ENCODE results near the gene YWHAQ. TPM values are rescaled to one million over a fixed set of nuclear protein-coding genes. Genes with fewer than 3 reads are reported as not detected.

Gene YWHAQ
- total and polyA plus RNA-seq, 2 of the 4 experiments (the other 2 are of a cell fraction): 196 to 255 TPM

DNA sequence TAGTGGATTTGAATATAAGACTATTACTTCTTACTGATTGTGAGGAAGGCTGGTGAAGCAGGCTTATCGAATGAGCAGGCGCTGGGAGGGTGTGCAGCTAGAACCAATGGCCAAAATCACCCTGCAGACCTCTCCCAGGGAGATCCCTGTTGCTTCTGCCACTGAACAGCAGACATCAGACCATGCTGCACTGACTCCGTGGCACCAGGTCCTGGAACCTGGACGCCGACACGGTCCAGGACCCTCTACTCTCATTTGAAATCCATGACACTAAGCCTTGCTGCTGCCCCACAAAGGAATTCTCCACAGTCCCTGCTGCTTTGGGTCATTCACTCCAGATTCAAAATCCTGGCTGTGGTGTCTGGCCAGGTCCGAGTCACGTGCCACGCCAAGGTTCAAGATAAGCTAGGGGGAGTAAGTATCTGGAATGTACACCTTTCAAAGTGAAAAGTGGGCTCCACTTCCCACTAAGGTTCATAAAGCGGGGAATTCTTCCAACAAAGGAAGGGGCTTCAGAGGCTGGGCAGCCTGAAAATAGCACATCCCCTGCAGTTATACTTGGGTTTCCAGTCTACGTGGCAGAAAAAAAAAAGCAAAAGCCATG lies 9.0 kb upstream of the YWHAQ start:
- no peak overlapping the region for H3K4me3 ChIP-seq (ENCODE audit: insufficient read depth, low read depth, low read length)
- H2AK9ac ChIP-seq (replicated peaks; ENCODE audit: low read depth, low read length, poor library complexity): peak overlapping the region; percentile 11
- H3K23ac ChIP-seq (ENCODE audit: low read depth, low read length): peak overlapping the region; percentile 16; the same call in 1 of the 2 replicates
- peak overlapping the region; percentile 92 for H2AK5ac ChIP-seq (ENCODE audit: low read depth, low read length)
- no peaks in the 10 kb centered on the region for H3K36me3 ChIP-seq (ENCODE audit: control insufficient read depth, insufficient read depth, low read length)
- H3K9me1 ChIP-seq (ENCODE audit: insufficient read depth, low read length): peaks cover 33% of the 10 kb centered on the region
- H2BK15ac ChIP-seq (ENCODE audit: low read depth, low read length): peak overlapping the region; percentile 29; the same call in 2 of the 3 replicates
- peak overlapping the region; percentile 27 for H3K14ac ChIP-seq (replicated peaks; ENCODE audit: low read depth, low read length)
- BruUV-seq (replicated peaks): no TSS peak
- in situ Hi-C loops (cut with MboI; ENCODE audit: low sequenced_read_pairs): no loop called here
- H2BK120ac ChIP-seq (ENCODE audit: low read depth, low read length): peak overlapping the region; percentile 77
- peak overlapping the region in 1 of 2 experiments; percentile 37; a peak in 1 of 4 replicates for H4K8ac ChIP-seq (ENCODE audit: low read depth in 2 of 2, low read length in 2 of 2)
- H3K4me1 ChIP-seq (ENCODE audit: control insufficient read depth, insufficient read depth, low read length): peaks cover 24% of the 10 kb centered on the region
- peak overlapping the region; percentile 52 for H2AFZ ChIP-seq (replicated peaks; ENCODE audit: low read length, poor library complexity)
- DNase-seq (no peak), ATAC-seq (ENCODE audit: low read depth) (no peak)
- intact Hi-C loops (cut with micrococcal nuclease): loop anchor here (1.0 to 10.0 kb wide), 3 partner anchors 15 to 495 kb away; no protein-coding TSS in a partner anchor
- no peak overlapping the region for H3K56ac ChIP-seq (ENCODE audit: extremely low read depth, insufficient read depth, low read length)
- peak overlapping the region; percentile 78 for H3K4ac ChIP-seq (ENCODE audit: low read depth, low read length)
- H4K91ac ChIP-seq (ENCODE audit: insufficient read depth, low read depth, low read length): peak overlapping the region; percentile 54
- no peak overlapping the region for H3K9ac ChIP-seq (ENCODE audit: low read depth, low read length)
- H3K27ac ChIP-seq (ENCODE audit: insufficient read depth, low read length): peak overlapping the region; percentile 67
- no peak overlapping the region; the same call in 1 of the 2 replicates for H3K4me2 ChIP-seq (ENCODE audit: low read depth, low read length)
- dilution Hi-C loops (cut with HindIII; ENCODE audit: low sequenced_read_pairs, unreplicated experiment): no loop called here
- no peaks in the 10 kb centered on the region for H3K9me3 ChIP-seq (ENCODE audit: control insufficient read depth, insufficient read depth, low read length)
- POLR2A ChIA-PET (ENCODE audit: unreplicated experiment): no interaction called here
- CTCF ChIA-PET: interaction anchor here (0.6 to 1.2 kb wide), 2 partner anchors 10 to 31 kb away, joined by 3 read pairs; no protein-coding TSS in a partner anchor
- H3K27me3 ChIP-seq (ENCODE audit: control insufficient read depth, insufficient read depth, low read length): no peaks in the 10 kb centered on the region
- peak overlapping the region; percentile 76; the same call in 1 of the 2 replicates for H2BK20ac ChIP-seq (ENCODE audit: low read depth, low read length)
- peak overlapping the region; percentile 27 for H2BK5ac ChIP-seq (ENCODE audit: low read depth, low read length, poor library complexity, severe bottlenecking)
- H4K5ac ChIP-seq (ENCODE audit: low read depth, low read length): peak overlapping the region; percentile 45; the same call in 1 of the 2 replicates
- peaks cover 0 to 15% of the 10 kb centered on the region in 2 experiments; a peak in 1 of 4 replicates for H3K79me1 ChIP-seq (ENCODE audit: low read depth in 1 of 2, low read length in 2 of 2)
- peak overlapping the region; percentile 60 for H3K18ac ChIP-seq (ENCODE audit: low read depth, low read length)
- no peak for TF ChIP-seq MAFK (IDR thresholded peaks at IDR 0.05; ENCODE audit: low read depth, low read length)
- H4K20me1 ChIP-seq (ENCODE audit: insufficient read depth, low read length): no peaks in the 10 kb centered on the region
- WGBS, 2 experiments (ENCODE audit: extremely low coverage in 2 of 2, insufficient read length in 1 of 2): 100% methylated on average over 1 of the region's 11 CpGs; no CpG with 5 or more reads in 1 of the 2 experiments
